ENCODE measurements around the gene DAB2IP.

The DAB2IP gene

DNA sequence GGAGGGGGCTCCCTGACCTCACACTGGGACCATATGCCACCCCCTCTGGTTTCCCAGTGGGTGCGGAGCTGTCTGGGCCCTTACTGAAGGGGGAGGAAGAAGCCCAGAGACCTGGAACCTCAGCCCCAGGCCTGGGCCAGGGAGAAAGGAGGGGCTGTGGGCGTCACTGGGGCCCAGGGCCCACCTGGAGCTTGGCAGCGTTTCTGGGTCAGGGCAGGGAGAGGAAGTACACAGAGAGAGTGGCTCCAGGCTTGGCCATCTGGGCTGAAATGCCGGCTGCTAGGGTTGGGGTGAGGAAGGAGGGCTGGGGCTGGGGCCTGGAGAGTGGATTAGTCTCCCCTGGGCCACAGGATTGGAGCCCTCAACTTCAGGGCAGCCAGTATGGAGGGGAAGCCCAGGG lies 6.4 kb upstream of the DAB2IP start:
- no peak for DNase-seq

DNA sequence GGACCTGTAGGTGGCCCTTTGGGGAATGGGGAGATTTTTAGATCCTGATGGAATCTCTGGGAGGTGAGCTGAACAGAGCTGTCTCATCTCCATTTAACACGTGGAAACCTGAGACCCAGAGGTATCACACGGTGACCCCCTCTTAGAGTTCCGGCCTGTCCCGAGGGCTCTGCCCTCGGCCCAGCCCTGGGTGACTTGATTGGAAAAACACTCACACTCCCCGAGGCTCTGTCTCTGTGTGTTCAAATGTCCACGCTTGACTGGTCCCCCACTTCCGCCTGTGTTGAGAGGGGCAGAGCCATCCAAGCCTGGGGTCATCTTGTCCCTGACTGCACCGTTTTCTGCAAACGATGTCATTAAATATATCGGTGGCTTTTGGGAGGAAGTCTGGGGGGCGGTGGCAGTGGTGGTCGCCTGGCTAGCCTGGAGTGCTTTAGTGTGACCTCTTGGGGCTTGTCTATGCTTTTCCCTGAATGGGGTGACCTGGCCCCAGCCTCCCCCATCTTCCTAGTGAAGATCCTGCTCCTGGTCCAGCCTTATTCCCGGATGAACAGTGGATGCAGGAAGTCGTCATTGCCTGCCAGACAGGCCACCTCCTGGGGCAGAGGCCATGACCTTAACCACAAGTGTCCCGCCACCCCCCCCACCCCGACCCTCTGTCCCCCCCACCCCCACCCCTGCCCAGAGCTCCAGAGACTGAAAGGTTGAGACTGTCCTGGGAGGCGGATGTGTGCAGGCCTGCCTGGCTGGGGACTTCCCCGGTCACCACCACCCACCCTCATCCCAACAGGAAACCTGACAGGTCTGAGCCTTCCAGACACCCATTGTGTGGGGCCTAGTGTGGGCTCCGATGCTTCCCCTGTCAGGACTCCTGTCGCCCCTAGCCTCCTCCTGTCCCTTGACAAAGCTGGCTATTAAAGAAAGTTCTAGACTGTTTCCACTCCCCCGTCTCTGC lies 5.3 kb upstream of the DAB2IP start:
- no peak for DNase-seq

DNA sequence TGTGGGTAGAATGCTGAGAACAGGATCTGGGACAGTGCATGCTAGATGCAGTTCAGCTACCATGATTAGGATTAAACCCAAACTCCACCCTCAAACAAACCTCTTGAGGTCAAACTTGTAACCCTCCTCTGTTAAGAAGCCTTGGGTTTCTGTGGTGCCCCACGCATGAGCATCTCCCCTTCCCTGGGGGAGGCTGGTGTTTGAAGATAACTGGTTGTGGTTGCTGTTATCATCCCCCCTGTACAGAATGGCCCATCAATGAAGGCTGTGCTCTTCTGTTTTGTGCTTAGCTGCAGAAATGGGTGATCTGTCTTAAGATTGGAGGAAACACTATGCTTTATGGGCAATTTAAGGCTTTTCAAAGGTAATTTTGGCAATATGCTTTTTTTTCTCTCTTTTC lies 4.4 kb upstream of the DAB2IP start:
- DNase-seq = no peak

DNA sequence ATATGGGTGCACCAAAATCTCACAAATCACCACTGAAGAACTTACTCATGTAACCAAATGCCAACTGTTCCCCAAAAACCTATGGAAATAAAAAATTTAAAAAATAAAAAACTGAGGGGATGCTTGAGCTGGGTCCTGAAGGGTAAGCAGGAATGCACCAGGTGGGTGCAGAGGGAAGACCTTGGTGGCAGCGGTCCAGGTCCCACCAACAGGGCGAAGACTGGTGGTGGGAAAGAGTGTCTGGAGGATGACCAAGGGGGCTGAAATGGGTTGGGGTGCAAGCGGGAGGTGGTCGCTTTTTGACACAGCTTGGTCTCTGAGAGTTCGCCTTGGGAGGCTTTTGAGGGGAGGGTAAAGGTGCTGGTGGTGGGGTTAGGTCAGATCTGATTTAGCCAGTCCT lies 3.3 kb upstream of the DAB2IP start:
- no peak for DNase-seq

DNA sequence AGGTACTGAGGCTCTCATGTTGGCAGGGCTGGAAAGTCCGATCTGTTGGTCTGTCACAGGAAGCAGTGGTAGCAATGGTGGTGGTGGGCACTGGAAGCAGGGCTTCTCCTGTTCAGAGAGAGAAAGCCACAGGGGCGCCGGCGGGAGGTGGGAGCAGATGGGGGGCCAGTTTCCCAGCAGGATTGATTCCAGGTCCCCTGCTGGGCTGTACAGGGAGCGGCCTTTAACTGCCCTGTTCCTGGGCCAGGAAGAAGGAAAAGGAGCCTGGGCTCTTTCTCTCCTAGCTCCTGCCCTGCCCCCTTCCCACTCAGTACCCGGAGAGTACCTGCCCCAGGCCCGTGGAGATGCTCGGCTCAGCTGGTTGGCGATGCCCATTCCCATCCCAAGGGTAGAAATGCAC lies 2.6 kb upstream of the DAB2IP start:
- no peak for DNase-seq

DNA sequence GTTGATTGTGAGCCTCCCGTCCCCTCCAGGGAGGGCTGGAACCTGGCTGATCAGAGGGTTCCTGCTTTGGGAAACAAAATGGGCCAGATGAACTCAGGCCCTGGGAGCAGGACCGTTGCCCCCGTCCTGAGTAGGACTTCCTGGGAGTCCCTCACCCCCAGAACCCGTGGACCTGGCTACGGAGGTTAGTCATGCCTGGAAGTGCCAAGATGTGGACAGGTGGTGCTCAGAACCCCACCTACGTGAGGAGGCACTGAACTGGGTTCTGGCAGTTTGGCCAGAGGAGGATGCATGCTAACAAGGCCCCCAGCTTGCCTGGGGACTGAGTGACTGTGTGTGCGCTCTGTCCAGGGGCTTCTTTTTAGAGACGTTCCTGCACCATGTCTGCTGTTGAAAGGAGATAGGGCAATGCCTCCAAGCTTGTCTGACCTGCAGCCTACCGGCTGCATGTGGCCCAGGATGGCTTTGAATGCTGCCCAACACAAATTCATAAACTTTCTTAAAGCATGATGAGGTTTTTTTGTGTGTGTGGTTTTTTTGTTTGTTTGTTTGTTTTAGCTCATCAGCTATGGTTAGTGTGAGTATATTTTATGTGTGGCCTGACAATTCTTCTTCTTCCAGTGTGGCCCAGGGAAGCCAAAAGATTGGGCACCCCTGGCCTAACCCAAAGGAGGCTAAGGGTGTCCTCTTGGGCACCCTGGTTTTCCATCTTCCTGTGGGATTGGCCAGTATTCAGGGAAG lies 1.8 kb upstream of the DAB2IP start:
- peak in 1 of 3 experiments; percentile 46 for DNase-seq

DNA sequence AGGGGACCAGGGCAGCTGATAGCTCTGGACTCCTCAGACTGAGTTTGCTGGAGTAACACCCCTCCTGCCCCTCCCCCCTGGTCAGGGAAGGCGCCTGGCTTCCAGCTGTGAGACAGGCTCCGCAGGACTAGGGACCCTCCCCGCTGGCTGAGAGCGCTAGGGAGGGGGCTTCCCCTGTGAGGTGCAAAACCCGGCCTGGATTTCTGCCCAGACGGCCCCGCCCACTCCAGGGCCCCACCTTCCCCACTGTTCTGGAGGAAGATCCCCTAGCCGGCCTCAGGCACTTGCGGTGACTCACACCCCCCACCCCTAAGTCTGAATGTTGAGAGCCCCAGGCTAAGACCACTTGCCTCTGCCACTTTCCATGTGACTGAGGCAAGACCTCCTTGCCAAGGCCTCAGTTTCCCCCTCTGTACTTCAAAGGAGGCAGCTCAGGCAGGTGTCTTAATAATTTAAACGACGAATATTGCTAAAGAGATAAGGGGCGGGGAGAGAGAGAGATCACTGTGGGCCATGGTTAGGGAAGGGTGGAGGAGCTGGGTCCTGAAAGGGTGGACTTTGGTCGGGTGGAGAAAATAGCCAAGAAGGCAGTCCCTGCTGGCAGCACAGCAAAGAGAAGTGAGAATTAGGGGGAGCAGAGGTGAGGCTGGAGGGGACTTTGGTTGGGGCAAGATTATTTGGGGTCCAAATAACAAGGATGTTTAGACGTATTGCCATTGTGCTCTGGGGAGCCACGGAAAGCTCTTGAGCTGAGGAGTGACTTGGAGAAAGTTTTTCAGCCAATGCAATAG lies 1.0 kb upstream of the DAB2IP start:
- DNase-seq = peak; percentile 69 to 97 (median 93)

DNA sequence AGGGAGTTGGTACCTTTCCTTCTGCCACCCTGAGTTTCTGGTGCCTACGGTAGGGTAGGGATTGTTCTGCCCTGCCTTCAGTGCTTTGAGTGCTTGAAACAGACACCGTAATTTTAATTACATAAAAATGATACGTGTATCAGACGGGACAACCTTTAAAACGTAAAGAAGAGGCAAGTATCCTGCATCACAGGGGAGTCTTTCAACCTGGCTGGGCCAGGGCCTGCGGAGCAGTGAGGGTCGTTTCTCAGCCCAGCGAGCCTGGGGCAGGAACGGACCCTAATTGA lies 483 bp upstream of the DAB2IP start:
- peak in 1 of 3 experiments; percentile 65 for DNase-seq

DNA sequence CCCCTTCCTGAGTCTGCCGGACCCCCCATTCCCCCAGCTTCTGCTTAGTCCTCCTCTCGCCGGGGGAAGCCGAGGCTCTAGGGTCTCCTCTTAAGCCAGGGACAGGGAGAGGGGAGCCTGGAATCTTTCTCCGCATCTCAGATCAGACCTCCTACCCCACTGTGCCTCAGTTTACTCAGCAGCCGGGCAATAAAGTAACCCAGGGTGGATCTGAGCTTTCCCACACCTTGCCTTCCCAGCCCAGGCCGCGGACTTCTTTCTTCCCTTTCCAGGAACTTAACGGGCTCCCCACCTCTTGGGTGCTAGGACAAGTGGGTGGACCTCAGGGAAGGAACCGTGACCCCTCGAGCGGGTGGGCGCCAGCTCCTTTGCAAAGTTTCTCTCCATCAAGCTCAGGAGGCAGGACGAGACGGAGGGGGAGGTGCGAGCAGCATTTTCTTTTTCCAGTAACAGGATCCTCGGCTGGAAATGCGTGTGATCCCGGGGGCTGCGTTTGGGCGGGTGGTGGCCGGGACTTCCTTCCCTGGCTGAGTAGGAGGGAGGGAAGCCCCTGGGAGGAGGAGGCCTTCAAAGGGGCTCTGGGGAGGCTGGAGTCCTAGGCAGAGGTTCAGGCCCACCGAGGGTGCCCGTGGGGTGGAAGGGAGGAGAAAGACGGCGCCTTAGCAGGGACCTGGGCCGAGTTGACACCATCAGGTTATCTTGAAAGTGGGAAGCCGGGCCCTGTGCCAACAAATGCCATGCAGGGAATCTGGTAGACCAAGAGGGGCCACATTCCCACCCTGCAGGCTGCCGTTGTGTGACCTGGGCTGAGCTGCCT lies 795 bp downstream of the DAB2IP start:
- DNase-seq = peak in 2 of 3 experiments; percentile 60 to 64

DNA sequence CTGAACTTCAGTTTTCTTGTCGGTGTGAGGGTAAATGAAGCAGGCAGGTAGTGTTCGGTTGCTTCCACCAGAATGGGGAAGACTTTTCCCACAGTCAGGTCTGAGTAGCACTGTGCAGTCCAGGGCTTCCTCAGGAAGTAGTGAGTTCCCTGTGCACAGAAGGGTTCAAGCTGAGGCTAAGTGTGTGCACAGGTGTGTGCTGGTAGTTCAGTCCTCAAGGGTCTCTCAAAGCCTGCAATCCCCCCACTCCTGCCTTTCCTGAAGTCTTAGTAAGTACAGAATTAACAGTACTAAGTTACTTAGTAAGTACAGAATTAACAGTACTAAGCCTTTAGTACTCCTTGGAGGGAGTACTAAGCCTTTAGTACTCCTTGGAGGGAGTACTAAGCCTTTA lies 1.4 kb downstream of the DAB2IP start:
- DNase-seq = no peak

DNA sequence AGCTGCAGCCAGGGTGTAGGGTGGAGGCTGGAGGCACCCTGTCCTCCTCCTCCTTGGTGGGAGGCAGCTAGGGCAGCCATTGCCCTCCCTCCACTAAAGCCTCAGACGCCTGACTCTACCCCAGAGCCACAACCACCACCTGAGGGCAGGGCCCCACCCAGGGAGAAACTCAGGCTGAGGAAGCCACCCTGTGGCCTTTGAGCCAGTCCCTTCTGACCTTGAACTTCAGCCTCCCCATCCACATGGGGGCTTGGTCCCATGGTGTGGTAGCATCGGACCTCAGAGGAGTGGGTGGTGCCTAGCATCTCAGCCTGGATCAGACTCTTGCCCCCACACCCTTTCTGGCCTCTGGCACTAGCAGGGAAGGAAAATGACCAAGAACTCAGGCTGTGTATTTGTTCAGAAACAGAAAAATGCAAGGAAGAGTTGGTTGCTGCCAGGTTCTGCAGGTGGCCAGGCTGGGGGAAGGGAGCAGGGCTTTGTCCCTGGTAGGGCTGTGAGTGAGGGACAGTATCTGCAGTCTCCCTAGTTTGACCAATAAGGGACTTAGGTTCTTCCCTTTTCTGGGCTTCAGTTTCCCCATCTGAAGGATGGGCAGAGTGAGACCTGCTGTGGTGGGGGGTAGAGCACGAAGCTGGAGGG lies 3.2 kb downstream of the DAB2IP start:
- no peak for DNase-seq

DNA sequence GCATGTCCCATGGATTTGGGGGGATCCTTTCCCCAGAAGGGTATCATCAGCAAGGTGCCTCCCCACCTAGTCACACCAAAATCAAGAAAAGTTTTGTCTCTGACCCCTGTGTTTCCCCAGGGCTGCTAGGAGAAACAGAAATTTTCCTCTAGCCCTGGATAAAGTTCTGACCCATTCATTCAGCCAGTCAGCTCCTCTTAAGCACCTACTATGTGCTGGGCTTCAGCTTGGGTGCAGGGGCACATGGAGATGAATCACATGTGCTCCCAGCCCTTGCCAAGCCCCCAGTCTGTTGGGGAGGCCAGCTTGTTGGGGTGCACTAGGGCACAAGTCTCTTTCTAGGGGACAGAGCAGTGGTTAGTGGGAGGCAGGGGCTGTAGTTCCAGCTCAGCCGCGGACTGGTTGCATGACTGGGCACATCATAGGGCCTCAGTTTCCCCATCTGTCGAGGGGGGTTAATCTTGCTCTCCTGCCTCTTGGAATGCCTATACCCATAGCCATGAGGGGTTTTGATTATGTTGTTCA lies 3.9 kb downstream of the DAB2IP start:
- DNase-seq = no peak

DNA sequence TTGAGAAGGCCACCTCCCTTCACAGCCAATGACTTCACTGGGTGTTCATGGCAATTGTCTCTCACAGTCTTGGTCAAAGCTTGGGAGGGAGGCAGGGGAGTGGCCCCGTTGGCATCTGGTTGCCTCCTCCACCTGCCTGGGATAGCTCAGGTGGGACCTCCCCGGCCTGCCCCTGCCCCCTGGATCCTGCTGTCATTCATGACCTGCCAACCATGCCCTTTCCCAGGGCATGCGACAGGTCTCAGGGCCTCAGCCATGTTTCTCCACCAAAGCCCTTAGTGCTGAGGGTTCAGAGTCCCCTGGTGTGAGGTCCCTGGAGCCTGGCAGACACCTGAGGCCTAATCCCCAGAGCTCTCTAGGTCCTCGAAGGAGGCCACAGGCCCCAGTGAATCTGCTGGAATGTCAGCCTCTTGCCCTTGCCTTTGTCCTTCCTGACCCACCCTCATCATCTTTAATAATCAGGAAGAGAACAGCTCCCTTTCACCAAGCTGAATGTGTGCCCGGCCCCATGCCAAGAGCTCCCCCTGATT lies 5.6 kb downstream of the DAB2IP start:
- no peak for DNase-seq

DNA sequence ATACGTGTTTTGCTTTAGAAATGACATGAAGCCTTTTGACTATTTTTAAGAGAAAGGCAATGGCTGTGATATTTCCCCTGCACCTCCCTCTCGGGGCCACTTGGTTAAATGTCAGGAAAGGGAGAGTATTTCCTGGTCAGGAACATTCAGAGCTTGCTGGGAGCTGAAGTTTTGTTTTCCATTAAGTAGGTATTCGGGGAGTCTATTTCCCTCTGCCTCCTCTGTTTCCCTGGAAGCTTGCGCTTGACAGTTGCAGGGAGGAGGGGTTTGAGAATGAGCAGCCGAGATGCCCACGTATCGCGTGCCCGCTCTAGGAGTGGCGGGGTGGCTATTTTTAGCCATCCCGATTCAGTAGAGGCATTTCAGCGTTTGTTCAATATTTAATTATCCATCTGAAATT lies 6.7 kb downstream of the DAB2IP start:
- DNase-seq = no peak

DNA sequence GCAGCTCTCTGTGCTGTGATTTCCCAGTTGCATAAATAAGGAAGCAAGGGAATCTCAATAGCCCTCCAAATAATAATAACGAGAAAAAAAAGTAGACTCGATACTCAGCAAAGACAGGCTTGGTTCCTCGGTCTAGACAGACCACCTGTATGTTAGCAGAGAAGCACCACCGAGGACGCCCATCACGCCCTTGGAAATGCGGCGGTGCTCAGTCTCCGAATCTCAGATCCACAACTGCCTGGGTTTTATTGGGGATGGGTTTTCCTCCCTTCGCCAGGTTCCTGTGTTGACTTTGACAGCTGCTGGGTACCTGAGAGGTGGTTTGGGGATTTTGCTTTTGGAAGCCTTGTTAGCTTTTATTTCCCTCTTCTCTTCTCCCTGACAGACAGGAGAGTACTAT lies 7.2 kb downstream of the DAB2IP start:
- no peak for DNase-seq

DNA sequence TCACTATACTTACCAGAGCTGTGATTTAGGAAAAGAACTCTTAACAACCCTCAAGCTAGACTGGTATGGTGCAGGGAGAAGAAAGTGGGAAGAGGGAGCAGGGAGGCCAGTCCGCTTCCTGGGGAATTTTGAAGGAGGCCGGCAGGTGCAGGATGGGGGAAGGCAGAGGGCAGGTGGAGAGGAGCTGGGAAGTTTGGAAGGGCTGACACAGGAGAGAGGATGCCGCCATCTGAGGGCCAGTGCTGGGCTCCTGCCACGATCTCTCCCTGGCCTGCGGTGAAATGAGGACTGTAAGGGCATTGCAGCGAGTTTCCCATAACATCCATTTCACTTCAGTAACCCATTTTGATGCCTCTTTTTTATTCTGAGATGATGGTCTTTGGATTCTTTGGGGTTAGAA lies 8.9 kb downstream of the DAB2IP start:
- no peak for DNase-seq

DNA sequence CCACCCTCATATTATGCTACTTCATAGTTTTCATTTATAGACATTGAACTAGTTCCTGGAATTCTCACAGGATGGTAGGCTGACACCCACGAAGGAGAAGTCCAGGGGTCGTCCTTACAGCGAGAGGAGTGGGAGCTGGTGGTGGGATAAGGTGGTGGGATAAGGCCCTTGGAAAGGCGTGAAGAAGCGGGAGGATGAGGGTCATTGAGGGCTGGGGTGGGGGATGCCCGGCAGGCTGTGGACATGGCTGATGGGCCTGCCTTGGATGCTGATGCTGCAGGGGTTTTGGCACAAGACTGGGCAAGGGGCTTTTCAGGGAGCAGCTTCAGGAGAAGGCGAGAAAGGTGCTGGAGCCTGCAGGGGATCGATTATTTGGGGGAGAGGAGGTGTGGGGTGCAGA lies 9.4 kb downstream of the DAB2IP start:
- DNase-seq = no peak

DNA sequence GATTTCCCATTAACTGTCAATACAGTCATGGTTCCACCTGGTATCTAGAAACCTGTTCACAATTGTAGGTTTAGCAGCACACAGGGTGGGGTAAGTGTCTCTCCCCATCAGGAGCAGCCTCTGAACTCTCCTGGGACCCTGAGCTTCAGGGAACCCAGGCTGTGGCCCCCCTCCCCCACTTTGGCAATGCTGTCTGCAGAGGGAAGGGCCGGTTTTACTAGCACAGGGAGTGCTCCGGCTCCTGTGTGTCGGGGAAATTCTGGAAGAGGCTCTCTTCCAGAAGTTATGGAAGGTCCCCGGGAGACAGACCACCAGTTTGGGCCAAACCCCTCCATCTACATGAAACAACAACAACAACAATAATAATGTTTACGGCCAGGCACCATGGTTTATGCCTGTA lies 9.9 kb downstream of the DAB2IP start:
- DNase-seq = no peak

DNA sequence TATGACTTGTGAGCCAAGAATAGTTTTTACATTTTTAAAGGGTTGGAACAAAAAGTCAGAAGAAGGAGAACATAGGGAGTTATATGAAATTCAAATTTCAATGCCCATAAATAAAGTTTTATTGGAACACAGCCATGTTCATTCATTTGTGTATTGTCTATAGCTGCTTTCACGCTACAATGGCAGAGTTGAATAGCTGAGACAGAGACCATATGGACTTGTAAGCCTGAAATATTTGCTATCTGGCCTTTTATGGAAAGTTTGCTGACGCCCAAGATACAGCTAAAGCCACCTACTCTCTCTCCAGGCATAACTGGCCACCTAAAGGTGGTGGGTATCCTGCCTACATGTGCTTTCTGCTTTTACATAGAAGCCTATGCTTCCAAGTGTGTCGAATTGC lies 10.9 kb downstream of the DAB2IP start:
- DNase-seq = peak in 1 of 3 experiments; percentile 12

DNA sequence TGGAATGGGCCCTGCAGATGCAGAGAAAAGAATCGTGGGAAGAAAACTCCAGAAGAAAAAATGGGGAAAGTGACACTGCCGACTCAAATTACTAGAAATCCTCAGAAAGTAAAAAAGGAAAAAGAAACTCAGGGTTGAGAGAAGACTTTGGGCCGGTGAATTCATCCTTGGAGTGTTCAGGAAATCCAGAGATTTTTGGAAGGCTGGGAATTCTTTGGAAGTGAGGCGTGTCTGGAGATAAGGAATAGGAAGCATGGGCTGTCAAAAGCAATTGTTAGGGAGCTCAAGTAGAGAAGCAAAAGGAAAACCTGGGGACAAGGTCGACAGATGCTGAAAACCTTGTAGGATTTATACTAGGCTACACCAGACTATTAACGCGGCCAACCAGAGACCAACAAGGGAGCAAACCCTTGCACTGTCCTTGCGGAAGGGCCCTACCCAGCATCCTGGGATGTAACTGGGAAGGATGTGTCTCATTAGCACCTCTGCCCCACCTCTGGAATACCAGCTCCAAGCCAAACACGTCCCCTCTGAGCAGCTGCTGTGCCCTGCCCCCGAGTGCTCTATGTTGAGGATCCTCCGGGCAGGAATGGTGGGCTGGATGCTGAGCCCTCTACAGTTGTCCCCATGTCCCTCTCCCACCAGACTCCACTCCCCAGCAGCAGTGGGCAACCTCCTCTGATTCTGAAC lies 11.6 kb downstream of the DAB2IP start:
- DNase-seq = no peak

DNA sequence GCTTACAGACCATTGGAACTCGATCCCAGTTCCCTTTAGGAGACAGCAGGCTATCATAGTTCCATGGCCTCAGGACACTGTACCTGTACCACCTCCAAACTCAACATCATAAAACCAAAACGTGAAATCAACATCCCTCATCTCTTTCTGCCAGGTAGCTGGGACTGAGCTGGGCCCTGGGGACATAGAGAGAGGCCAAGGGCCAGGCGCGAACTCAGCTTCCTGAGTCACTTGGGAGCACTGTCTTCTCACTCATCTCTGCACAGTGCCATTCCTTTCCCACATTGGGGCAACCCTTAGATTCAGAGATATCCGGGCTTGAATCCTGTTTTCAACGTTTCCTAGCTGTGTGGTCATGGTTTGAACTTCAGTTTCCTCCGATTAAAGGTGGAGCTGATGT lies 12.2 kb downstream of the DAB2IP start:
- no peak for DNase-seq
